NB4 (cell line): ENCODE data around the gene WDR26.
"Not testable (repeated sequence)": the region's sequence is repeated elsewhere in the genome, so short reads cannot be mapped to it uniquely, and the experiment has no call there.

Source experiments
- DNase-seq: peaks from one replicate; pipeline ENCODE4 v3.0.0; 2010; ENCODE audit warnings: low read depth
- H3K4me3 ChIP-seq: one replicate; pipeline ENCODE4 v1.5.1; 2011; ENCODE audit warnings: mild to moderate bottlenecking, low read depth, low read length, moderate library complexity
- CTCF ChIP-seq: IDR thresholded peaks from one replicate; pipeline ENCODE4 v1.5.1; 2012; ENCODE audit warnings: low read depth, low read length
- MAX ChIP-seq: IDR thresholded peaks from 2 replicates; pipeline ENCODE4 v1.6.1; 2011; ENCODE audit warnings: low read depth, low read length
- MYC ChIP-seq: IDR thresholded peaks from 2 replicates; pipeline ENCODE4 v1.6.1; 2011; ENCODE audit warnings: low read depth, low read length
- POLR2A ChIP-seq: IDR thresholded peaks from 2 replicates; pipeline ENCODE4 v1.6.1; 2011; ENCODE audit warnings: mild to moderate bottlenecking; ENCODE audit not compliant: insufficient read length; ENCODE audit errors: extremely low read depth

WDR26 gene

GRCh38 chr1:224434691-224435317, at the start of gene WDR26:
Gene WDR26, minus strand, starts transcription at chr1:224434797.
- peak; percentile 91 for DNase-seq
- no peak for TF ChIP-seq CTCF
- TF ChIP-seq MAX, result peak; percentile 92
- TF ChIP-seq POLR2A, result peak; percentile 71
- TF ChIP-seq MYC, result peak; percentile 57
- H3K4me3 ChIP-seq, result peak within 1 kb of the TSS; percentile 85

- H3K4me3 ChIP-seq, DNase-seq: not testable (repeated sequence)
Measured at GRCh38 chr1:224483206-224483605, 48.6 kb upstream of the WDR26 start.

GRCh38 chr1:224482619-224483018, 48.0 kb upstream of the WDR26 start:
- TF ChIP-seq MYC (no peak), MAX (no peak), CTCF (no peak), POLR2A (no peak)
- DNase-seq, result no peak

GRCh38 chr1:224481601-224482000, 47.0 kb upstream of the WDR26 start:
- H3K4me3 ChIP-seq, result no peak overlapping the region
- TF ChIP-seq MAX (no peak), MYC (no peak), POLR2A (no peak), CTCF (no peak)
- DNase-seq, result no peak

More at GRCh38 chr1:224482619-224483018, 48.0 kb upstream of the WDR26 start:
- H3K4me3 ChIP-seq, result no peak overlapping the region

GRCh38 chr1:224480888-224481459, 46.4 kb upstream of the WDR26 start:
- not testable (repeated sequence) for DNase-seq, H3K4me3 ChIP-seq

GRCh38 chr1:224480200-224480599, 45.6 kb upstream of the WDR26 start:
- not testable (repeated sequence) for DNase-seq, H3K4me3 ChIP-seq

- H3K4me3 ChIP-seq, result no peak overlapping the region
- DNase-seq, result no peak
- TF ChIP-seq MAX (no peak), MYC (no peak), CTCF (no peak), POLR2A (no peak)
Measured at GRCh38 chr1:224472806-224473205, 38.2 kb upstream of the WDR26 start.
